GM12878 (cell line): Measurements from ENCODE around the gene DBNL. TPM values are rescaled to one million over a fixed set of nuclear protein-coding genes. Genes with fewer than 3 reads are reported as not detected.

ENCODE experiments used
- ATAC-seq: fragments of 200-7000 bp; cut with Tn5 transposase; 3 replicates; pipeline ENCODE4 v1.9.1; 2020; ENCODE audit warnings: mild to moderate bottlenecking, moderate library complexity
- BruUV-seq: library from RNA; stranded (reverse); fragments of 400-500 nt; replicated peaks from 2 replicates; lab custom pipeline; 2021; lab: Mats Ljungman, UMichigan
- CTCF ChIA-PET: fragments of 300-600 bp; sonication (Branson Sonifier 250); formaldehyde crosslinking; extraction: SDS; loops from one replicate; lab custom pipeline; 2021; ENCODE audit warnings: inconsistent platforms; lab: Yijun Ruan, JAX
- POLR2A ChIA-PET: fragments of 350-600 bp; formaldehyde crosslinking; extraction: SDS; loops from one replicate; lab custom pipeline; 2021; ENCODE audit warnings: inconsistent platforms; lab: Charles Lee
- RAD21 ChIA-PET: fragments of 300-600 bp; sonication (Branson Sonifier 250); formaldehyde crosslinking; loops from one replicate; lab custom pipeline; 2023; ENCODE audit warnings: antibody characterized with exemption; ENCODE audit not compliant: unreplicated experiment; lab: Charles Lee
- SMC1A ChIA-PET: fragments of 300-600 bp; sonication (Branson Sonifier 250); formaldehyde crosslinking; loops from one replicate; lab custom pipeline; 2023; ENCODE audit not compliant: unreplicated experiment, uncharacterized antibody; lab: Charles Lee
- DNase-seq: peaks from one replicate; pipeline ENCODE4 v3.0.0-alpha.2; 2011; ENCODE audit warnings: low read depth, low spot score
- FAIRE-seq: peaks from 3 replicates; lab custom pipeline; 2011; peaks lifted over from hg19 to GRCh38; lab: Jason Lieb, UNC
- H2AFZ ChIP-seq: 2 replicates; pipeline ENCODE4 v1.6.0; 2011; ENCODE audit warnings: low read depth, low read length, control low read depth; ENCODE audit not compliant: control insufficient read depth
- H3K27ac ChIP-seq: 2 replicates; pipeline ENCODE4 v1.5.1; 2011; ENCODE audit warnings: control low read depth; ENCODE audit not compliant: control insufficient read depth, insufficient read depth
- H3K27me3 ChIP-seq, 2 experiments: replicated peaks in 1 of 2; 2 replicates each; pipeline versions ENCODE4 v1.6.0 to v1.6.1; 2011; ENCODE audit warnings: low read length in 1 of 2; ENCODE audit not compliant: control insufficient read depth in 2 of 2, insufficient read depth in 2 of 2
- H3K36me3 ChIP-seq, 2 experiments: 2 replicates each; pipeline ENCODE4 v1.5.1; 2011; ENCODE audit warnings: low read length in 1 of 2; ENCODE audit not compliant: control insufficient read depth in 2 of 2, insufficient read depth in 2 of 2
- H3K4me1 ChIP-seq: 2 replicates; pipeline ENCODE4 v1.6.1; 2011; ENCODE audit warnings: mild to moderate bottlenecking, low read length, moderate library complexity, mixed read lengths; ENCODE audit not compliant: control insufficient read depth, insufficient read depth
- H3K4me2 ChIP-seq: 2 replicates; pipeline ENCODE4 v1.6.0; 2011; ENCODE audit warnings: control low read depth; ENCODE audit not compliant: control insufficient read depth, insufficient read depth
- H3K4me3 ChIP-seq: fragments of 200-600 bp; sonication (generic); 2 replicates; pipeline ENCODE4 v1.5.1; 2016
- H3K79me2 ChIP-seq: 2 replicates; pipeline ENCODE4 v1.6.0; 2011; ENCODE audit warnings: low read length; ENCODE audit not compliant: control insufficient read depth, insufficient read depth
- H3K9ac ChIP-seq: 2 replicates; pipeline ENCODE4 v1.8.0; 2011; ENCODE audit warnings: low read length, control low read depth, mixed read lengths; ENCODE audit not compliant: control insufficient read depth, insufficient read depth
- H3K9me3 ChIP-seq: replicated peaks from 3 replicates; pipeline ENCODE4 v1.5.1; 2011; ENCODE audit warnings: mild to moderate bottlenecking, low read length; ENCODE audit not compliant: control insufficient read depth, insufficient read depth
- H4K20me1 ChIP-seq: 2 replicates; pipeline ENCODE4 v1.6.0; 2011; ENCODE audit not compliant: control insufficient read depth, insufficient read depth
- BMI1 ChIP-seq: fragments of 450-650 bp; IDR thresholded peaks from 2 replicates; pipeline ENCODE4 v1.6.1; 2016; ENCODE audit warnings: mild to moderate bottlenecking, moderate library complexity, borderline replicate concordance
- CUX1 ChIP-seq: IDR thresholded peaks from 2 replicates; pipeline ENCODE4 v1.6.1; 2012; ENCODE audit warnings: improper control_type of control experiment, low read depth, low read length; ENCODE audit not compliant: insufficient replicate concordance
- EGR1 ChIP-seq, 2 experiments: IDR thresholded peaks; 1 replicate in 1 of 2; 2 replicates in 1 of 2; pipeline ENCODE4 v1.6.1; 2011 to 2012; ENCODE audit warnings: low read depth in 2 of 2, low read length in 2 of 2, borderline replicate concordance in 1 of 2, mild to moderate bottlenecking in 1 of 2, moderate library complexity in 1 of 2
- FOXK2 ChIP-seq: fragments of 450-650 bp; IDR thresholded peaks from 2 replicates; pipeline ENCODE4 v1.6.1; 2017; ENCODE audit warnings: mild to moderate bottlenecking, moderate library complexity
- MXI1 ChIP-seq: fragments of 150-350 bp; IDR thresholded peaks from 2 replicates; pipeline ENCODE4 v1.6.1; 2011; ENCODE audit warnings: low read depth, mild to moderate bottlenecking, inconsistent platforms, low read length, improper control_type of control experiment
- NBN ChIP-seq: fragments of 450-650 bp; IDR thresholded peaks from 2 replicates; pipeline ENCODE4 v1.6.1; 2016
- PML ChIP-seq: IDR thresholded peaks from 2 replicates; pipeline ENCODE4 v1.6.1; 2012; ENCODE audit warnings: low read length, inconsistent platforms
- RB1 ChIP-seq: fragments of 450-650 bp; formaldehyde crosslinking; IDR thresholded peaks from 2 replicates; pipeline ENCODE4 v1.6.1; 2017; ENCODE audit warnings: mild to moderate bottlenecking, borderline replicate concordance
- SPI1 ChIP-seq: IDR thresholded peaks from 2 replicates; pipeline ENCODE4 v1.6.1; 2011; ENCODE audit warnings: low read depth, mild to moderate bottlenecking, low read length, moderate library complexity, borderline replicate concordance; ENCODE audit not compliant: insufficient read depth
- TCF7 ChIP-seq: IDR thresholded peaks from 2 replicates; pipeline ENCODE4 v1.6.1; 2014; ENCODE audit warnings: antibody characterized with exemption, borderline replicate concordance
- ZNF24 ChIP-seq: fragments of 450-650 bp; IDR thresholded peaks from 2 replicates; pipeline ENCODE4 v1.6.1; 2017; ENCODE audit warnings: antibody characterized with exemption, mild to moderate bottlenecking
- WGBS: methylation state at CpG from one replicate; pipeline ENCODE4 v1.1.6; 2016; ENCODE audit warnings: low lambda C conversion rate; ENCODE audit not compliant: insufficient replicate concordance, insufficient coverage; ENCODE audit errors: missing lambda C conversion rate; 5-methylcytosine and 5-hydroxymethylcytosine counted together
- in situ Hi-C: fragments of 300-500 bp; cut with MboI; formaldehyde crosslinking; loops from 9 replicates; pipeline ENCODE4 v1.14.3; 2018; ENCODE audit warnings: mixed read lengths
- intact Hi-C: fragments of 100-400 bp; cut with micrococcal nuclease; formaldehyde crosslinking; loops from one replicate; pipeline ENCODE4 v1.14.2; 2022; ENCODE audit not compliant: unreplicated experiment
- polyA plus RNA-seq, 11 experiments: library from polyadenylated mRNA; depleted of rRNA in 4 of 11; unstranded in 6 of 11; stranded (reverse) in 5 of 11; fragments of >200 nt; fragmentation: Nextera tagmentation in 4 of 11; fragmentation: Illumina TruSeq in 1 of 11; extraction: Ambion mirVana in 4 of 11; extraction: Trizol in 1 of 11; gene quantifications; 1 replicate in 1 of 11; 2 replicates in 10 of 11; pipeline versions ENCODE4 v1.2.1 to v1.2.3, GENCODE V29; 2011 to 2016; ENCODE audit warnings: inconsistent platforms in 2 of 11, missing spikeins in 2 of 11, low read depth in 1 of 11
- total RNA-seq, 4 experiments: library from RNA; depleted of rRNA in 3 of 4; stranded (reverse); fragments of >200 nt in 3 of 4; fragmentation: Illumina TruSeq in 1 of 4; extraction: Trizol in 1 of 4; gene quantifications; 2 replicates each; pipeline versions ENCODE4 v1.2.1 to v1.2.3, GENCODE V29; 2013 to 2021
- TF ChIP-seq, protein P1 (sequence below): IDR thresholded peaks from 2 replicates; pipeline ENCODE4 v1.6.1; 2011; ENCODE audit warnings: mild to moderate bottlenecking, low read depth, low read length, moderate library complexity; ENCODE audit not compliant: insufficient replicate concordance
- TF ChIP-seq, protein P2 (sequence below): IDR thresholded peaks from 2 replicates; pipeline ENCODE4 v1.6.1; 2012; ENCODE audit warnings: low read depth, low read length, improper control_type of control experiment
- TF ChIP-seq, protein P3 (sequence below): fragments of 150-350 bp; IDR thresholded peaks from 2 replicates; pipeline ENCODE4 v1.6.1; 2014; ENCODE audit warnings: mild to moderate bottlenecking, low read depth, low read length
- TF ChIP-seq, protein P4 (sequence below): IDR thresholded peaks from 2 replicates; pipeline ENCODE4 v1.6.1; 2011; ENCODE audit warnings: borderline replicate concordance, low read depth, mild to moderate bottlenecking, moderate library complexity, mixed read lengths, low read length; ENCODE audit not compliant: insufficient read depth; ENCODE audit errors: extremely low read length

The DBNL gene
- total and polyA plus RNA-seq, 10 of the 15 experiments (the other 5 are each of a cell fraction or from before 2014, with no cell fraction given): 4.1 to 179 (median 84.3) TPM

GRCh38 chr7:44042221-44042620 lies 2.3 kb upstream of the DBNL start:
- WGBS: 100% methylated on average over 2 of the region's 2 CpGs
- FAIRE-seq (no peak), DNase-seq (no peak), ATAC-seq (no peak)
- TF ChIP-seq, protein P1, sequence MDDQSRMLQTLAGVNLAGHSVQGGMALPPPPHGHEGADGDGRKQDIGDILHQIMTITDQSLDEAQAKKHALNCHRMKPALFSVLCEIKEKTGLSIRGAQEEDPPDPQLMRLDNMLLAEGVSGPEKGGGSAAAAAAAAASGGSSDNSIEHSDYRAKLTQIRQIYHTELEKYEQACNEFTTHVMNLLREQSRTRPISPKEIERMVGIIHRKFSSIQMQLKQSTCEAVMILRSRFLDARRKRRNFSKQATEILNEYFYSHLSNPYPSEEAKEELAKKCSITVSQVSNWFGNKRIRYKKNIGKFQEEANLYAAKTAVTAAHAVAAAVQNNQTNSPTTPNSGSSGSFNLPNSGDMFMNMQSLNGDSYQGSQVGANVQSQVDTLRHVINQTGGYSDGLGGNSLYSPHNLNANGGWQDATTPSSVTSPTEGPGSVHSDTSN: no peak
- TF ChIP-seq, protein P2, sequence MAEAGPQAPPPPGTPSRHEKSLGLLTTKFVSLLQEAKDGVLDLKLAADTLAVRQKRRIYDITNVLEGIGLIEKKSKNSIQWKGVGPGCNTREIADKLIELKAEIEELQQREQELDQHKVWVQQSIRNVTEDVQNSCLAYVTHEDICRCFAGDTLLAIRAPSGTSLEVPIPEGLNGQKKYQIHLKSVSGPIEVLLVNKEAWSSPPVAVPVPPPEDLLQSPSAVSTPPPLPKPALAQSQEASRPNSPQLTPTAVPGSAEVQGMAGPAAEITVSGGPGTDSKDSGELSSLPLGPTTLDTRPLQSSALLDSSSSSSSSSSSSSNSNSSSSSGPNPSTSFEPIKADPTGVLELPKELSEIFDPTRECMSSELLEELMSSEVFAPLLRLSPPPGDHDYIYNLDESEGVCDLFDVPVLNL: no peak
- TF ChIP-seq PML (no peak), TCF7 (no peak), MXI1 (no peak), CUX1 (no peak), ZNF24 (no peak), RB1 (no peak), EGR1 (IDR thresholded peaks at IDR 0.05; ENCODE audit: borderline replicate concordance in 1 of 2, low read depth in 2 of 2, low read length in 2 of 2) (no peak), NBN (no peak), BMI1 (no peak), SPI1 (no peak), FOXK2 (no peak)
- TF ChIP-seq, protein P3, sequence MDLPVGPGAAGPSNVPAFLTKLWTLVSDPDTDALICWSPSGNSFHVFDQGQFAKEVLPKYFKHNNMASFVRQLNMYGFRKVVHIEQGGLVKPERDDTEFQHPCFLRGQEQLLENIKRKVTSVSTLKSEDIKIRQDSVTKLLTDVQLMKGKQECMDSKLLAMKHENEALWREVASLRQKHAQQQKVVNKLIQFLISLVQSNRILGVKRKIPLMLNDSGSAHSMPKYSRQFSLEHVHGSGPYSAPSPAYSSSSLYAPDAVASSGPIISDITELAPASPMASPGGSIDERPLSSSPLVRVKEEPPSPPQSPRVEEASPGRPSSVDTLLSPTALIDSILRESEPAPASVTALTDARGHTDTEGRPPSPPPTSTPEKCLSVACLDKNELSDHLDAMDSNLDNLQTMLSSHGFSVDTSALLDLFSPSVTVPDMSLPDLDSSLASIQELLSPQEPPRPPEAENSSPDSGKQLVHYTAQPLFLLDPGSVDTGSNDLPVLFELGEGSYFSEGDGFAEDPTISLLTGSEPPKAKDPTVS: no peak
- TF ChIP-seq, protein P4, sequence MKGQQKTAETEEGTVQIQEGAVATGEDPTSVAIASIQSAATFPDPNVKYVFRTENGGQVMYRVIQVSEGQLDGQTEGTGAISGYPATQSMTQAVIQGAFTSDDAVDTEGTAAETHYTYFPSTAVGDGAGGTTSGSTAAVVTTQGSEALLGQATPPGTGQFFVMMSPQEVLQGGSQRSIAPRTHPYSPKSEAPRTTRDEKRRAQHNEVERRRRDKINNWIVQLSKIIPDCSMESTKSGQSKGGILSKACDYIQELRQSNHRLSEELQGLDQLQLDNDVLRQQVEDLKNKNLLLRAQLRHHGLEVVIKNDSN: no peak
- RAD21 ChIA-PET: no interaction called here
- in situ Hi-C loops: no loop called here
- Histone ChIP-seq H2AFZ (no peak overlapping the region), H3K27me3 (no peaks in the 10 kb centered on the region), H3K9me3 (no peaks in the 10 kb centered on the region), H3K4me2 (no peak overlapping the region), H3K27ac (no peak overlapping the region), H3K4me3 (no peak overlapping the region), H4K20me1 (peaks cover 7% of the 10 kb centered on the region), H3K4me1 (peaks cover 11% of the 10 kb centered on the region), H3K9ac (no peak overlapping the region), H3K79me2 (peaks cover 31% of the 10 kb centered on the region), H3K36me3 (no peaks in the 10 kb centered on the region)
- SMC1A ChIA-PET: no interaction called here
- intact Hi-C loops: no loop called here
- BruUV-seq: no TSS peak
- POLR2A ChIA-PET: interaction anchor here (0.7 to 1.1 kb wide), 3 partner anchors 37 to 531 kb away, joined by 4 to 5 read pairs (median 4); partner anchors contain the start of gene DDX56
- CTCF ChIA-PET: no interaction called here
